ENCODE results near the gene TMEM131. TPM values are rescaled to one million over a fixed set of nuclear protein-coding genes. Genes with fewer than 3 reads are reported as not detected.
"Not testable (repeated sequence)": the region's sequence is repeated elsewhere in the genome, so short reads cannot be mapped to it uniquely, and the experiment has no call there.

The TMEM131 gene
- polyA plus RNA-seq = 10 to 100 TPM in 2 of 3 donors, 1 to 10 TPM in 1; 7.1 to 11.0 (median 10.6) TPM

- 0 to 1% (median 1%) methylated on average over 53 to 88 of the region's 88 CpGs for whole genome bisulfite sequencing, 3 donors
- peak within 1 kb of the TSS; percentile 98 for H3K27ac ChIP-seq (ENCODE audit: low read depth, low read length)
Measured at GRCh38 chr2:97995734-97996624, at the start of gene TMEM131. Gene TMEM131 (minus strand): TSS chr2:97995948. CDS start chr2:97995662, 286 bp downstream.

GRCh38 chr2:98044730-98045129, 49.0 kb upstream of the TMEM131 start:
- 86 to 94% (median 87%) methylated on average over 2 of the region's 2 CpGs for WGBS, 3 donors
- not testable (repeated sequence) for H3K27ac ChIP-seq (ENCODE audit: low read depth, low read length)

- WGBS, 3 donors = 81 to 92% (median 90%) methylated on average over 1 of the region's 1 CpG
- H3K27ac ChIP-seq (ENCODE audit: low read depth, low read length) = no peak overlapping the region
Measured at GRCh38 chr2:98043101-98043500, 47.4 kb upstream of the TMEM131 start.

- H3K27ac ChIP-seq (ENCODE audit: low read depth, low read length) = no peak overlapping the region
- WGBS, 3 donors = 88 to 89% (median 88%) methylated on average over 8 of the region's 8 CpGs
Measured at GRCh38 chr2:98040331-98040939, 44.7 kb upstream of the TMEM131 start.

GRCh38 chr2:98039085-98039756, 43.5 kb upstream of the TMEM131 start:
- WGBS, 3 donors = 70 to 74% (median 72%) methylated on average over 12 of the region's 12 CpGs
- no peak overlapping the region for H3K27ac ChIP-seq (ENCODE audit: low read depth, low read length)

GRCh38 chr2:98037666-98038336, 42.1 kb upstream of the TMEM131 start:
- no peak overlapping the region for H3K27ac ChIP-seq (ENCODE audit: low read depth, low read length)
- WGBS, 3 donors = 68 to 96% (median 69%) methylated on average over 2 of the region's 2 CpGs

- 52 to 69% (median 60%) methylated on average over 2 of the region's 2 CpGs for WGBS, 3 donors
- no peak overlapping the region for H3K27ac ChIP-seq (ENCODE audit: low read depth, low read length)
Measured at GRCh38 chr2:98037206-98037605, 41.5 kb upstream of the TMEM131 start.

GRCh38 chr2:98036349-98037000, 40.7 kb upstream of the TMEM131 start:
- 70 to 83% (median 77%) methylated on average over 8 of the region's 8 CpGs for WGBS, 3 donors
- no peak overlapping the region for H3K27ac ChIP-seq (ENCODE audit: low read depth, low read length)

GRCh38 chr2:98034745-98035144, 39.0 kb upstream of the TMEM131 start:
- WGBS, 3 donors = 71 to 78% (median 74%) methylated on average over 14 of the region's 14 CpGs

GRCh38 chr2:98032086-98032485, 36.3 kb upstream of the TMEM131 start:
- no peak overlapping the region for H3K27ac ChIP-seq (ENCODE audit: low read depth, low read length)
- WGBS, 3 donors = 80 to 96% (median 94%) methylated on average over 2 of the region's 2 CpGs

More at GRCh38 chr2:98034745-98035144, 39.0 kb upstream of the TMEM131 start:
- no peak overlapping the region for H3K27ac ChIP-seq (ENCODE audit: low read depth, low read length)

GRCh38 chr2:98029718-98030222, 34.0 kb upstream of the TMEM131 start:
- no peak overlapping the region for H3K27ac ChIP-seq (ENCODE audit: low read depth, low read length)
- WGBS, 3 donors = 89 to 90% (median 90%) methylated on average over 6 of the region's 6 CpGs

GRCh38 chr2:98028931-98029717, 33.4 kb upstream of the TMEM131 start:
- 91 to 93% (median 91%) methylated on average over 12 of the region's 12 CpGs for WGBS, 3 donors
- H3K27ac ChIP-seq (ENCODE audit: low read depth, low read length) = no peak overlapping the region

GRCh38 chr2:98028101-98028561, 32.4 kb upstream of the TMEM131 start:
- no peak overlapping the region for H3K27ac ChIP-seq (ENCODE audit: low read depth, low read length)
- 74 to 90% (median 83%) methylated on average over 4 of the region's 4 CpGs for WGBS, 3 donors

- 83 to 87% (median 87%) methylated on average over 3 of the region's 3 CpGs for WGBS, 3 donors
- no peak overlapping the region for H3K27ac ChIP-seq (ENCODE audit: low read depth, low read length)
Measured at GRCh38 chr2:98027538-98027937, 31.8 kb upstream of the TMEM131 start.

- WGBS, 3 donors = 49 to 62% (median 50%) methylated on average over 2 of the region's 2 CpGs
Measured at GRCh38 chr2:98026927-98027522, 31.3 kb upstream of the TMEM131 start.

GRCh38 chr2:98026292-98026691, 30.5 kb upstream of the TMEM131 start:
- WGBS, 3 donors = 64 to 69% (median 65%) methylated on average over 5 of the region's 5 CpGs
- no peak overlapping the region for H3K27ac ChIP-seq (ENCODE audit: low read depth, low read length)

More at GRCh38 chr2:98026927-98027522, 31.3 kb upstream of the TMEM131 start:
- H3K27ac ChIP-seq (ENCODE audit: low read depth, low read length) = no peak overlapping the region

All from adipose tissue (tissue), 3 donors.